HG03521 (cell line): ENCODE data around the gene GSTK1.

Experiments used
- ATAC-seq: cut with Tn5 transposase; IDR thresholded peaks from one replicate; pipeline ENCODE4 v1.9.1; 2021; ENCODE audit warnings: mild to moderate bottlenecking, moderate library complexity; ENCODE audit not compliant: unreplicated experiment

The GSTK1 gene

DNA sequence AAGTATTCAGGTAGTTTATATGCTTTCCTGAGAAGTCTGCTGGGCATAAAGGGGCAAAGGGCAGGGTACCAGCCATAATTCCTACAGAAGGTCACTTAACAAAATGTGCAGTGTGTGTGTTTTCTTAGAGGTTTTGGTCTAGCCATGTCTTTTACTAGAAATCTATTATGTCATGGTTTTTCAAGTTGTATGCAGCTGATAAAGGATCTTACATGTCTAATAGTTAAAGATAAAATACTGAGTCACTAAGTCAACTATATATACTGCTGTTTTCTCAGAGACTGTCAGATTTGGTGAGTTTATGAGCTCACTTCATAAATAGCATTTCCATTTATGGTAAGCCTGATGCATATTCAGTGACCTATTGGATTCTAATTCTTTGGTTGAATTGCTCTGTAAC lies 32.6 kb downstream of the GSTK1 start:
- ATAC-seq, result no peak

DNA sequence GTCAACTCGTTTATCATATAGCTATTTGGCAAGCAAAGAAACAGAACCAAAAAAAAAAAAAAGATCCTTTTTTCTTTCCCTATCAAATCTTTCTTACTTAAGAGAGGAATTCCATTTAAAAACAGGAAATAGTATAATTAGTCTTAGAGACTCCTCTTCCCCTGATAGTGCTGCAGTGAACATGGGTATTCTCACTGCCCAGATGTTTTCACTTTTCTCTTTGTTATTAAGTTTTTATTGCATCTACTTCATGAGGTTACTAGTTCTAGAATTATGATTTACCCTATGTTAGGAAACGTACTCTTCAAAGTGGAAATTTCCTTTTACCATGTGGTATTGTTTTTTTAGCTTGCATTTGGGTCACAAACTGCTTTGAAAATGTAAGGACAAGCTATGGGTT lies 33.4 kb downstream of the GSTK1 start:
- ATAC-seq, result no peak

- ATAC-seq, result no peak
Measured at GRCh38 chr7:143299346-143299745, 36.1 kb downstream of the GSTK1 start.

DNA sequence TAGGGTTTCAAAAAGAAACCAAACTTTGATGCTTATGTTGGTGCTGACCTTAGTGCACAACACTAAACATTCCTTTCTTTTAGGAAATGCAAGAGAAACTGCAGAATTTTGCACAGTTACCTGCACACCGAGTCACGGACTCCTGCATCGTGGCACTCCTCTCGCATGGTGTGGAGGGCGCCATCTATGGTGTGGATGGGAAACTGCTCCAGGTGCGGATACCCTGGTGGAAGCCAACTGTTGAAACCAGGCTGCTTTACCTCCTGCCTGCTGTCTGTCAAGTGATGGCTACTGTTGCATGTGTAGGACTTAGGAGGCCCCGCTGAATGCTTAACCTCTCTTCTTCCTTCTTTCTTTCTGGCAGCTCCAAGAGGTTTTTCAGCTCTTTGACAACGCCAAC lies 36.6 kb downstream of the GSTK1 start:
- no peak for ATAC-seq

GRCh38 chr7:143300959-143301935 lies 38.0 kb downstream of the GSTK1 start:
- no peak for ATAC-seq

- ATAC-seq, result no peak
Measured at GRCh38 chr7:143303733-143304132, 40.5 kb downstream of the GSTK1 start.

DNA sequence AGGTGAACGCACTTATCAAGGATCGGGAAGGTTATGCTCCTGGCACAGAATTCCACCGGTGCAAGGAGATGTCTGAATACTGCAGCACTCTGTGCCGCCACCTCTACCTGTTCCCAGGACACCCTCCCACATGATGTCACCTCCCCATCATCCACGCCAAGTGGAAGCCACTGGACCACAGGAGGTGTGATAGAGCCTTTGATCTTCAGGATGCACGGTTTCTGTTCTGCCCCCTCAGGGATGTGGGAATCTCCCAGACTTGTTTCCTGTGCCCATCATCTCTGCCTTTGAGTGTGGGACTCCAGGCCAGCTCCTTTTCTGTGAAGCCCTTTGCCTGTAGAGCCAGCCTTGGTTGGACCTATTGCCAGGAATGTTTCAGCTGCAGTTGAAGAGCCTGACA lies 41.7 kb downstream of the GSTK1 start:
- no peak for ATAC-seq

DNA sequence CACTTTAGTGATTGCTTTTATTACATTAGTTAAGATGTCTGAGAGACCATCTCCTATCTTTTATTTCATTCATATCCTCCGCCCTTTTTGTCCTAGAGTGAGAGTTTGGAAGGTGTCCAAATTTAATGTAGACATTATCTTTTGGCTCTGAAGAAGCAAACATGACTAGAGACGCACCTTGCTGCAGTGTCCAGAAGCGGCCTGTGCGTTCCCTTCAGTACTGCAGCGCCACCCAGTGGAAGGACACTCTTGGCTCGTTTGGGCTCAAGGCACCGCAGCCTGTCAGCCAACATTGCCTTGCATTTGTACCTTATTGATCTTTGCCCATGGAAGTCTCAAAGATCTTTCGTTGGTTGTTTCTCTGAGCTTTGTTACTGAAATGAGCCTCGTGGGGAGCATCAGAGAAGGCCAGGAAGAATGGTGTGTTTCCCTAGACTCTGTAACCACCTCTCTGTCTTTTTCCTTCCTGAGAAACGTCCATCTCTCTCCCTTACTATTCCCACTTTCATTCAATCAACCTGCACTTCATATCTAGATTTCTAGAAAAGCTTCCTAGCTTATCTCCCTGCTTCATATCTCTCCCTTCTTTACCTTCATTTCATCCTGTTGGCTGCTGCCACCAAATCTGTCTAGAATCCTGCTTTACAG lies 42.3 kb downstream of the GSTK1 start:
- ATAC-seq, result no peak

DNA sequence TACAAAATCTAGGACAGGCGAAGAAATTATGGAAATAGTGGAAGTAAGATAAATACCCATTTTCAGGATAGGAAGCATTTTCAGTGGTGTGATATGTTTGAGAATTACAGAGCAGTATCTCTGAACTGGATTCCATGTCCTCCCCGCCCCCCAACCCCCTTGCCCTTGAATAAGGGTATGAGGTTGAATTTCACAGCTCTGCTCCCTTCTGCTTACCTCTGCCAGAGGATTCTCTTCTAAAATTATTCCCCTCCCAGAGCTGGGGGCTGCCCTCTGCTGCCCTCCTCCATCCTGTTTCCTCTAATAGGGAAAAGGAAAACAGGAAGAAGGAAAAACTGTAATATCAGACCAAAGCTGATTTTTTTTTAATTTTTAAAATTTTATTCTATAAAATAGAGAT lies 45.4 kb downstream of the GSTK1 start:
- no peak for ATAC-seq

DNA sequence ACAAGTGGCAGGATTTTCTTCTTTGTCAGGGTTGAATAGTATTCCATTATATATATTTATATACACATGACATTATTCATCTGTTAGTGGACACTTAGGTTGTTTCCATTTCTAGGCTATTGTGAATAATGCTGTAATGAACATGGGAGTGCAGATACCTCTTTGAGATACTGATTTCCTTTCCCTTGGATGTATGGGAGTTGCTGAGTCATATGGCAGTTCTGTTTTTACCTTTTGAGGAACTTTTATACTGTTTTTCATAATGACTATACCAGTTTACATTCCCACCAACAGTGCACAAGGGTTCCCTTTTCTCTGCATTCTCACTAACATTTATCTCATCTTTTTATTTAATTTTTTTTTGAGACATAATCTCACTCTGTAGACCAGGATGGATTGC lies 50.9 kb downstream of the GSTK1 start:
- ATAC-seq, result no peak

GRCh38 chr7:143315776-143316175 lies 52.5 kb downstream of the GSTK1 start, which contains the start of gene CLCN1:
CLCN1 (plus strand) TSS chr7:143316111; CDS start chr7:143316213, 102 bp downstream.
- ATAC-seq, result no peak

DNA sequence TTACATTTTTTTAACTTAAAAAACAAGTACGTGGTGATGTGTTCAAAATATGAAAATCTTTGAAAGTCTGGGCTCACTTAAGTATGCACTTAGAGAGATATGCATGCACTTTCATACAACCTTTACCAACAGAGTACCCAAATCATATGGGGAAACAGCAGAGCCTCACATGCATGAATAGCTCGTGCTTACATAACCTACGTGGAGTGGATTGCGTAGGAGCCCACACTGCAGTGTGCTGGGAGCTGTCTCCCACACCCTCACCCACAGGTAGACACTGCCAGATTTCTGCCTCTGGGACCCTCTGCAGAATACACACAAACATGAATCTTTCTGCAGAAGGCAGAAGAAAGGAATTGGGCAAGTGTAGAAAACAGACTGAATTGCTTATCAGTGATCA lies 53.3 kb downstream of the GSTK1 start:
- no peak for ATAC-seq

DNA sequence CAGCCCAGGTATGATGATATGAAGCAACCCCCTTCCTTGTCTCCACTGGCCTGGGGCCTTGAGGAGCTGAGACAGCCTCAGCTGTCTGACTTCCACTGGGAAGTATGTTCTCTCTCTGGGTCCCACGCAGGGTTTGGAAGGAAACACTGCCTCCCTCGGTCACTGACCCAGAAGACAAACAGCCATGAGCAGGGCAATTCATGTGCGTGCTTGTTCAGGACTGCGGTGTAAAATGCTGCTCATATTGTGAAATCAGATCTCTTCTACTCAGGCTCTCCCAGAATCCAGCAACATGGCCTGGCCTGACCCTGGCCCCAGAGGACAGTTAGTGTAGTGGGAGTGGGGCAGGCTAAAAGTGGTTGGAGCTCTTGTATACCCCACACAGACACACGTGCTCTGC lies 55.4 kb downstream of the GSTK1 start:
- ATAC-seq, result no peak
